ENCODE results near the gene NR1H2.

NR1H2 gene

GRCh38 chr19:50427997-50428425 is 51.8 kb downstream of the NR1H2 start:
- peak overlapping the region; percentile 24 for H3K4me3 ChIP-seq (replicated peaks; ENCODE audit: low read depth, low read length)

GRCh38 chr19:50428772-50429463 is 52.7 kb downstream of the NR1H2 start:
- no peak for DNase-seq (ENCODE audit: low read depth)
- H3K4me3 ChIP-seq (replicated peaks; ENCODE audit: low read depth, low read length), result no peak overlapping the region
- no peak for TF ChIP-seq CTCF (IDR thresholded peaks at IDR 0.05; ENCODE audit: low read length, missing control alignments)

More at GRCh38 chr19:50427997-50428425, 51.8 kb downstream of the NR1H2 start:
- TF ChIP-seq CTCF (IDR thresholded peaks at IDR 0.05; ENCODE audit: low read length, missing control alignments), result no peak
- DNase-seq (ENCODE audit: low read depth), result peak; percentile 84

GRCh38 chr19:50430888-50431342 is 54.7 kb downstream of the NR1H2 start:
- peak overlapping the region; percentile 62 for H3K4me3 ChIP-seq (replicated peaks; ENCODE audit: low read depth, low read length)
- no peak for DNase-seq (ENCODE audit: low read depth)
- TF ChIP-seq CTCF (IDR thresholded peaks at IDR 0.05; ENCODE audit: low read length, missing control alignments), result no peak

- no peak for TF ChIP-seq CTCF (IDR thresholded peaks at IDR 0.05; ENCODE audit: low read length, missing control alignments)
- H3K4me3 ChIP-seq (replicated peaks; ENCODE audit: low read depth, low read length), result peak overlapping the region; percentile 62
- peak; percentile 78 for DNase-seq (ENCODE audit: low read depth)
Measured at GRCh38 chr19:50431343-50432220, 55.3 kb downstream of the NR1H2 start.

GRCh38 chr19:50432221-50433028 is 56.2 kb downstream of the NR1H2 start, which contains the start of gene MYBPC2:
Gene MYBPC2, plus strand, starts transcription at chr19:50432892. Its CDS starts 62 bp downstream, at chr19:50432954.
- peak; percentile 6 for DNase-seq (ENCODE audit: low read depth)
- TF ChIP-seq CTCF (IDR thresholded peaks at IDR 0.05; ENCODE audit: low read length, missing control alignments), result no peak
- peak within 1 kb of the TSS; percentile 62 for H3K4me3 ChIP-seq (replicated peaks; ENCODE audit: low read depth, low read length)

All from fibroblast of pulmonary artery (primary cell).